K562 (cell line): ENCODE measurements around the gene TBXA2R. TPM values are rescaled to one million over a fixed set of nuclear protein-coding genes. Genes with fewer than 3 reads are reported as not detected.

Experiments used
- CC2D1A ChIP-seq: fragments of 450-650 bp; IDR thresholded peaks from 2 replicates; pipeline ENCODE4 v1.6.1; 2017; ENCODE audit warnings: mild to moderate bottlenecking
- ESRRA ChIP-seq: fragments of 450-650 bp; IDR thresholded peaks from 2 replicates; pipeline ENCODE4 v1.6.1; 2014; ENCODE audit warnings: low read depth, mild to moderate bottlenecking, moderate library complexity, borderline replicate concordance
- FOXK2 ChIP-seq, 2 experiments: fragments of 450-650 bp; IDR thresholded peaks in 1 of 2; conservative IDR thresholded peaks in 1 of 2; 2 replicates each; pipeline ENCODE4 v1.6.1; 2016; ENCODE audit warnings: low read depth in 2 of 2, mild to moderate bottlenecking in 1 of 2
- JUND ChIP-seq, 2 experiments: IDR thresholded peaks; 2 replicates in 1 of 2; 3 replicates in 1 of 2; pipeline ENCODE4 v1.6.1; 2011; ENCODE audit warnings: borderline replicate concordance in 2 of 2, low read depth in 2 of 2, low read length in 2 of 2, improper control_type of control experiment in 1 of 2, missing biosample characterization in 1 of 2, missing genetic modification characterization in 1 of 2, missing genetic modification reagents in 1 of 2
- MAX ChIP-seq: sonication (generic); formaldehyde crosslinking; IDR thresholded peaks from 2 replicates; pipeline ENCODE4 v1.9.0; 2022; ENCODE audit warnings: mild to moderate bottlenecking, missing genetic modification reagents
- MTA3 ChIP-seq: fragments of 450-650 bp; formaldehyde crosslinking; IDR thresholded peaks from 2 replicates; pipeline ENCODE4 v1.6.1; 2017; ENCODE audit warnings: mild to moderate bottlenecking, borderline replicate concordance
- MTF1 ChIP-seq: fragments of 250-450 bp; sonication (Bioruptor Pico); IDR thresholded peaks from 2 replicates; pipeline ENCODE4 v1.9.0; 2021; ENCODE audit warnings: moderate library complexity, mild to moderate bottlenecking, inconsistent platforms, borderline replicate concordance
- NELFE ChIP-seq: IDR thresholded peaks from 2 replicates; pipeline ENCODE4 v1.6.1; 2011; ENCODE audit warnings: mild to moderate bottlenecking; ENCODE audit not compliant: insufficient read depth, insufficient read length
- NR1H2 ChIP-seq: sonication (generic); formaldehyde crosslinking; IDR thresholded peaks from 2 replicates; pipeline ENCODE4 v1.4.0; 2020; ENCODE audit warnings: mild to moderate bottlenecking, missing genetic modification reagents
- PML ChIP-seq: IDR thresholded peaks from 2 replicates; pipeline ENCODE4 v1.6.1; 2012; ENCODE audit warnings: low read length, inconsistent platforms
- RNF2 ChIP-seq: sonication (generic); IDR thresholded peaks from 2 replicates; pipeline ENCODE4 v1.6.1; 2016
- ZBTB40 ChIP-seq, 2 experiments: fragments of 450-650 bp in 1 of 2; sonication (generic) in 1 of 2; formaldehyde crosslinking in 1 of 2; IDR thresholded peaks; 2 replicates each; pipeline versions ENCODE4 v1.7.1 to v1.9.0; 2016 to 2022; ENCODE audit warnings: inconsistent platforms in 1 of 2, mild to moderate bottlenecking in 1 of 2, missing genetic modification reagents in 1 of 2
- ZEB2 ChIP-seq: fragments of 450-650 bp; IDR thresholded peaks from 2 replicates; pipeline ENCODE4 v1.6.1; 2016
- ZNF274 ChIP-seq: IDR thresholded peaks from 2 replicates; pipeline ENCODE4 v1.6.1; 2011; ENCODE audit warnings: low read depth, mild to moderate bottlenecking, low read length, moderate library complexity, borderline replicate concordance
- ZNF766 ChIP-seq: fragments of 200-800 bp; sonication (Bioruptor generic); conservative IDR thresholded peaks from 2 replicates; pipeline ENCODE4 v1.6.1; 2016; ENCODE audit warnings: missing genetic modification characterization, missing compliant biosample characterization
- polyA plus RNA-seq, 8 experiments: library from polyadenylated mRNA; depleted of rRNA in 4 of 8; stranded (reverse) in 5 of 8; unstranded in 3 of 8; fragments of >200 nt; fragmentation: Nextera tagmentation in 2 of 8; fragmentation: Illumina TruSeq in 1 of 8; extraction: Ambion mirVana in 2 of 8; extraction: Trizol in 1 of 8; gene quantifications; 2 replicates each; pipeline versions ENCODE4 v1.2.1 to v1.2.3, GENCODE V29; 2011 to 2014; ENCODE audit warnings: inconsistent platforms in 1 of 8, missing spikeins in 1 of 8
- total RNA-seq, 7 experiments: library from RNA; depleted of rRNA in 6 of 7; stranded (reverse); fragments of >200 nt in 6 of 7; fragmentation: Illumina TruSeq in 2 of 7; extraction: Trizol in 2 of 7; gene quantifications; 2 replicates each; pipeline versions ENCODE4 v1.2.1 to v1.2.3, GENCODE V29; 2011 to 2021; ENCODE audit warnings: low replicate concordance in 1 of 7

TBXA2R gene
- total and polyA plus RNA-seq, 9 of the 15 experiments (the other 6 are each of a cell fraction or from before 2014, with no cell fraction given): 1.5 to 24.0 (median 2.8) TPM

GRCh38 chr19:3607303-3608078 is 816 bp upstream of the TBXA2R start (continued):
- TF ChIP-seq ZBTB40 (IDR thresholded peaks at IDR 0.05) (no peak), ZBTB40 (CRISPR knock-in tag; IDR thresholded peaks at IDR 0.05) (no peak), ZNF766 (CRISPR knock-in tag) (peak; percentile 19; the same call in 1 of the 2 replicates), MAX (no peak), ZNF274 (no peak), JUND (IDR thresholded peaks at IDR 0.05; ENCODE audit: borderline replicate concordance, low read depth, low read length) (no peak), JUND (tag; IDR thresholded peaks at IDR 0.05; ENCODE audit: borderline replicate concordance, low read depth, low read length) (0 out of 3 replicates have a peak, but pooled peaks have one; percentile 13), CC2D1A (0 out of 2 replicates have a peak, but pooled peaks have one; percentile 10), MTF1 (CRISPR knock-in tag) (no peak), FOXK2 (conservative IDR thresholded peaks at IDR 0.05 in 1 of 2, IDR thresholded peaks at IDR 0.05 in 1 of 2; ENCODE audit: low read depth in 2 of 2) (0 out of 4 replicates have a peak, but pooled peaks of 1 of the 2 experiments have one; percentile 2), NELFE (no peak), NR1H2 (CRISPR knock-in tag) (0 out of 2 replicates have a peak, but pooled peaks have one; percentile 19), RNF2 (no peak), ZEB2 (no peak), MTA3 (peak; percentile 11; the same call in 1 of the 2 replicates), PML (0 out of 2 replicates have a peak, but pooled peaks have one; percentile 5), ESRRA (peak; percentile 14; the same call in 1 of the 2 replicates)
